B cell (primary cell): Measurements from ENCODE around the gene PLEKHA8. TPM values are rescaled to one million over a fixed set of nuclear protein-coding genes. Genes with fewer than 3 reads are reported as not detected.

ENCODE experiments used
- ATAC-seq: fragments of 200-7000 bp; cut with Tn5 transposase; one replicate; pipeline ENCODE4 v1.10.0; 2021; ENCODE audit warnings: low read depth, mild to moderate bottlenecking, moderate number of reproducible peaks, moderate library complexity
- CTCF ChIA-PET: fragments of 350-600 bp; sonication (Branson Sonifier 250); formaldehyde crosslinking; loops from one replicate; lab custom pipeline; 2021; ENCODE audit warnings: antibody characterized with exemption, inconsistent platforms; lab: Charles Lee
- POLR2A ChIA-PET: fragments of 350-600 bp; sonication (Branson Sonifier 250); formaldehyde crosslinking; loops from one replicate; lab custom pipeline; 2021; ENCODE audit warnings: antibody characterized with exemption; lab: Charles Lee
- DNase-seq: peaks from one replicate; pipeline ENCODE4 v3.0.0; 2013
- H2AFZ ChIP-seq: 2 replicates; pipeline ENCODE4 v1.6.1; 2012; ENCODE audit warnings: mild to moderate bottlenecking, low read depth, low read length; ENCODE audit not compliant: insufficient read depth, poor library complexity, severe bottlenecking
- H3K27ac ChIP-seq, 2 donors: 1 replicate in 1 of 2; 2 replicates in 1 of 2; pipeline ENCODE4 v1.5.1; 2012 to 2013; ENCODE audit warnings: low read length in 2 of 2, mild to moderate bottlenecking in 2 of 2, moderate library complexity in 1 of 2
- H3K27me3 ChIP-seq, 4 experiments: fragments of 200-600 bp in 1 of 4; sonication (generic) in 1 of 4; replicated peaks in 1 of 4; 1 replicate in 2 of 4; 2 replicates in 2 of 4; pipeline versions ENCODE4 v1.6.1 to v1.7.0; 2013 to 2016; ENCODE audit warnings: low read length in 3 of 4, mild to moderate bottlenecking in 2 of 4, mixed read lengths in 1 of 4, moderate library complexity in 1 of 4; ENCODE audit not compliant: insufficient read depth in 4 of 4, control insufficient read depth in 3 of 4; ENCODE audit errors: control extremely low read depth in 1 of 4
- H3K36me3 ChIP-seq, 2 experiments: replicated peaks in 1 of 2; 1 replicate in 1 of 2; 2 replicates in 1 of 2; pipeline versions ENCODE4 v1.6.1 to v1.7.1; 2013; ENCODE audit warnings: low read length in 1 of 2; ENCODE audit not compliant: insufficient read depth in 2 of 2, control insufficient read depth in 1 of 2; ENCODE audit errors: control extremely low read depth in 1 of 2, extremely low read depth in 1 of 2
- H3K4me1 ChIP-seq, 2 donors: fragments of 200-600 bp in 1 of 2; sonication (generic) in 1 of 2; 1 replicate in 1 of 2; 2 replicates in 1 of 2; pipeline versions ENCODE4 v1.5.1 to v1.6.1; 2013 to 2017; ENCODE audit warnings: low read length in 2 of 2; ENCODE audit not compliant: control insufficient read depth in 2 of 2, insufficient read depth in 2 of 2
- H3K4me2 ChIP-seq: replicated peaks from 2 replicates; pipeline ENCODE3; 2012; ENCODE audit warnings: mild to moderate bottlenecking, low read depth, low read length; ENCODE audit not compliant: poor library complexity, severe bottlenecking
- H3K4me3 ChIP-seq, 5 experiments: fragments of 200-600 bp in 1 of 5; sonication (generic) in 1 of 5; 1 replicate in 3 of 5; 2 replicates in 2 of 5; pipeline versions ENCODE4 v1.5.1 to v1.7.0; 2011 to 2016; ENCODE audit warnings: low read length in 4 of 5, mild to moderate bottlenecking in 4 of 5, low read depth in 2 of 5, control low read depth in 1 of 5, moderate library complexity in 1 of 5; ENCODE audit not compliant: insufficient read depth in 1 of 5; ENCODE audit errors: control extremely low read depth in 1 of 5, extremely low read depth in 1 of 5
- H3K79me2 ChIP-seq: fragments of 200-600 bp; sonication (generic); one replicate; pipeline ENCODE4 v1.6.0; 2016; ENCODE audit warnings: low read length; ENCODE audit not compliant: control insufficient read depth, insufficient read depth
- H3K9ac ChIP-seq: fragments of 200-600 bp; sonication (generic); 2 replicates; pipeline ENCODE4 v1.6.1; 2017; ENCODE audit warnings: mild to moderate bottlenecking, low read length, moderate library complexity
- H3K9me3 ChIP-seq, 3 donors: one replicate each; pipeline versions ENCODE4 v1.6.1 to v1.7.1; 2013; ENCODE audit warnings: low read length in 2 of 3; ENCODE audit not compliant: control insufficient read depth in 2 of 3, insufficient read depth in 1 of 3; ENCODE audit errors: control extremely low read depth in 1 of 3
- H4K20me1 ChIP-seq: 2 replicates; pipeline ENCODE4 v1.6.0; 2012; ENCODE audit warnings: mild to moderate bottlenecking, low read length; ENCODE audit not compliant: insufficient read depth, control insufficient read depth, poor library complexity, severe bottlenecking
- H3K27ac Mint-ChIP-seq: one replicate; pipeline ENCODE4 v1.8.0; 2021; ENCODE audit warnings: mixed read lengths
- H3K27me3 Mint-ChIP-seq: one replicate; pipeline ENCODE4 v1.8.0; 2021; ENCODE audit warnings: mixed read lengths
- H3K4me1 Mint-ChIP-seq: one replicate; pipeline ENCODE4 v1.8.0; 2021; ENCODE audit warnings: mixed read lengths
- H3K4me3 Mint-ChIP-seq: one replicate; pipeline ENCODE4 v1.8.0; 2021; ENCODE audit warnings: mixed read lengths
- H3K9me3 Mint-ChIP-seq: one replicate; pipeline ENCODE4 v1.8.0; 2022; ENCODE audit warnings: mixed read lengths; ENCODE audit not compliant: insufficient read depth
- EZH2 ChIP-seq: IDR thresholded peaks from 2 replicates; pipeline ENCODE4 v1.6.1; 2012; ENCODE audit warnings: borderline replicate concordance, low read depth, mild to moderate bottlenecking, moderate library complexity, low read length; ENCODE audit not compliant: insufficient read depth, poor library complexity, severe bottlenecking
- WGBS: methylation state at CpG from one replicate; pipeline ENCODE4 v1.1.5; 2013; ENCODE audit warnings: missing lambda C conversion rate; ENCODE audit not compliant: insufficient coverage; 5-methylcytosine and 5-hydroxymethylcytosine counted together
- intact Hi-C: fragments of 100-400 bp; cut with micrococcal nuclease; formaldehyde crosslinking; loops from one replicate; pipeline ENCODE4 v1.10.0; 2022
- polyA plus RNA-seq: library from polyadenylated mRNA; depleted of rRNA; stranded (reverse); fragments of >200 nt; gene quantifications from 2 replicates; pipeline ENCODE4 v1.2.3, GENCODE V29; 2012
- total RNA-seq, 2 donors: library from RNA; stranded (reverse); fragments of 120-200 nt in 1 of 2; gene quantifications; 1 replicate in 1 of 2; 2 replicates in 1 of 2; pipeline versions ENCODE4 v1.2.3 to v1.2.4, GENCODE V29; 2013 to 2022
- TF ChIP-seq, protein P1 (sequence below): fragments of 200-600 bp; IDR thresholded peaks from one replicate; pipeline ENCODE4 v1.8.0; 2022; ENCODE audit warnings: antibody characterized with exemption, mild to moderate bottlenecking

Gene PLEKHA8
- total and polyA plus RNA-seq, 2 donors (not counting 1 experiment from before 2014, with no cell fraction given): 1.7 to 10.5 TPM

DNA sequence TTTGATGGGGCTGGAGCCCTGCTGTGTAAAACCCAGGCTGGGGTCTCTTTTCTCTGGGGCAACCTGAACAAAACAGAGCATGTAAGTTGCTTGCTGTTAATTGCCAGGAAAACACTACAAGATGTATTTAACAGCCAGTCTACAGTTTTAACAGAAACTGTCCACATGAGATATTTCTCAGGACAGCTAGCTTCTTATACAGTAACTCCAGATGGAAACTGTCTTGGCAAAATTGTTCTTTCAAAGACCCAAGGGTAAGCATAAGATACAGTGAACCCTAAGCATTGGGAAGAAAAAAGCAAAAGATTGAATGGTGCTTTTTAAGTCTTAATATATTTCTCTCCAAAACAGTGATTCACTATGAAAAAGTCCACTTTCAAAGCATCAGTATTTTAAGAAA, 9.8 kb upstream of the PLEKHA8 start:
- ChIA-PET POLR2A (no interaction called here), CTCF (no interaction called here)
- no peak overlapping the region for H2AFZ ChIP-seq
- no peak overlapping the region for H3K27ac Mint-ChIP-seq
- H3K4me3 ChIP-seq: no peak overlapping the region
- H3K36me3 ChIP-seq: peaks cover 0 to 8% of the 10 kb centered on the region in 2 experiments
- no peaks in the 10 kb centered on the region for H3K9me3 ChIP-seq
- peaks cover 13% of the 10 kb centered on the region for H3K4me1 Mint-ChIP-seq
- H3K4me1 ChIP-seq: peaks cover 0 to 5% of the 10 kb centered on the region in 2 donors
- H3K4me2 ChIP-seq: no peak overlapping the region
- TF ChIP-seq, protein P1, sequence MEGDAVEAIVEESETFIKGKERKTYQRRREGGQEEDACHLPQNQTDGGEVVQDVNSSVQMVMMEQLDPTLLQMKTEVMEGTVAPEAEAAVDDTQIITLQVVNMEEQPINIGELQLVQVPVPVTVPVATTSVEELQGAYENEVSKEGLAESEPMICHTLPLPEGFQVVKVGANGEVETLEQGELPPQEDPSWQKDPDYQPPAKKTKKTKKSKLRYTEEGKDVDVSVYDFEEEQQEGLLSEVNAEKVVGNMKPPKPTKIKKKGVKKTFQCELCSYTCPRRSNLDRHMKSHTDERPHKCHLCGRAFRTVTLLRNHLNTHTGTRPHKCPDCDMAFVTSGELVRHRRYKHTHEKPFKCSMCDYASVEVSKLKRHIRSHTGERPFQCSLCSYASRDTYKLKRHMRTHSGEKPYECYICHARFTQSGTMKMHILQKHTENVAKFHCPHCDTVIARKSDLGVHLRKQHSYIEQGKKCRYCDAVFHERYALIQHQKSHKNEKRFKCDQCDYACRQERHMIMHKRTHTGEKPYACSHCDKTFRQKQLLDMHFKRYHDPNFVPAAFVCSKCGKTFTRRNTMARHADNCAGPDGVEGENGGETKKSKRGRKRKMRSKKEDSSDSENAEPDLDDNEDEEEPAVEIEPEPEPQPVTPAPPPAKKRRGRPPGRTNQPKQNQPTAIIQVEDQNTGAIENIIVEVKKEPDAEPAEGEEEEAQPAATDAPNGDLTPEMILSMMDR: no peak
- TF ChIP-seq EZH2: no peak
- no peaks in the 10 kb centered on the region for H3K79me2 ChIP-seq
- no peak overlapping the region for H3K27ac ChIP-seq
- intact Hi-C loops: no loop called here
- DNase-seq (no peak), ATAC-seq (no peak)
- H3K4me3 Mint-ChIP-seq: no peak overlapping the region
- H4K20me1 ChIP-seq: no peaks in the 10 kb centered on the region
- H3K9ac ChIP-seq: no peak overlapping the region
- no peaks in the 10 kb centered on the region for H3K9me3 Mint-ChIP-seq
- H3K27me3 ChIP-seq: no peaks in the 10 kb centered on the region
- H3K27me3 Mint-ChIP-seq: no peaks in the 10 kb centered on the region

DNA sequence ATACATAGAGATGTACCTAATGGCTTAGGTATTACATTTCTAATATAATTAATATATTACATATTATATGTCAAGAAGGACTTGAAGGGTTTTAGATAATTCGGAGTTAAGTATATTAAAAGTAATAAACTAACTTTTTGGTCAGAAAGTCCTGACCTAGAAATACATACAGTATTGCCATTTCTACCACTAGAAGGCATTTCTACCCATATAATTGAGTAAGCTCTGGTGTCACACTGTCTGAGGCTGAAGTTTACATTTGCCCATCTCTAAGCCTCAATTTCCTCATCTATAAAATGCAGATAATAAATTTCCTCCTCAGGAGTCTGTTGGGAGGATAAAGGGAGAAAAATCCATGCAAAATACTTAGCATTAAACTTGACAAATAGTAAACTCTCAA, 8.8 kb upstream of the PLEKHA8 start:
- Histone ChIP-seq H3K9ac (no peak overlapping the region), H3K4me1 (peaks cover 0 to 5% of the 10 kb centered on the region in 2 donors), H2AFZ (no peak overlapping the region), H3K36me3 (peaks cover 0 to 5% of the 10 kb centered on the region in 2 experiments), H3K27ac (no peak overlapping the region), H4K20me1 (no peaks in the 10 kb centered on the region), H3K79me2 (no peaks in the 10 kb centered on the region), H3K27me3 (no peaks in the 10 kb centered on the region), H3K4me3 (no peak overlapping the region), H3K9me3 (no peaks in the 10 kb centered on the region), H3K4me2 (no peak overlapping the region)
- no peak overlapping the region for H3K4me3 Mint-ChIP-seq
- POLR2A ChIA-PET: no interaction called here
- H3K27ac Mint-ChIP-seq: no peak overlapping the region
- H3K9me3 Mint-ChIP-seq: no peaks in the 10 kb centered on the region
- TF ChIP-seq EZH2: no peak
- TF ChIP-seq, protein P1: no peak
- H3K4me1 Mint-ChIP-seq: peaks cover 16% of the 10 kb centered on the region
- CTCF ChIA-PET: interaction anchor here (1.1 to 1.2 kb wide), 2 partner anchors 42 to 55 kb away, joined by 3 to 5 read pairs; no protein-coding TSS in a partner anchor
- no peaks in the 10 kb centered on the region for H3K27me3 Mint-ChIP-seq
- intact Hi-C loops: no loop called here
- ATAC-seq (no peak), DNase-seq (no peak)
- no CpG with 5 or more reads among the region's 1 CpG for WGBS
